ENCODE measurements around the gene CRYBG1. TPM values are rescaled to one million over a fixed set of nuclear protein-coding genes. Genes with fewer than 3 reads are reported as not detected.
A peak's percentile ranks its signal among the peaks of the same experiment; 100 is the strongest.

CRYBG1 gene
- total and polyA plus RNA-seq, 2 of the 13 experiments (the other 11 are each of a cell fraction or from before 2014, with no cell fraction given), result 10.1 to 21.9 TPM

DNA sequence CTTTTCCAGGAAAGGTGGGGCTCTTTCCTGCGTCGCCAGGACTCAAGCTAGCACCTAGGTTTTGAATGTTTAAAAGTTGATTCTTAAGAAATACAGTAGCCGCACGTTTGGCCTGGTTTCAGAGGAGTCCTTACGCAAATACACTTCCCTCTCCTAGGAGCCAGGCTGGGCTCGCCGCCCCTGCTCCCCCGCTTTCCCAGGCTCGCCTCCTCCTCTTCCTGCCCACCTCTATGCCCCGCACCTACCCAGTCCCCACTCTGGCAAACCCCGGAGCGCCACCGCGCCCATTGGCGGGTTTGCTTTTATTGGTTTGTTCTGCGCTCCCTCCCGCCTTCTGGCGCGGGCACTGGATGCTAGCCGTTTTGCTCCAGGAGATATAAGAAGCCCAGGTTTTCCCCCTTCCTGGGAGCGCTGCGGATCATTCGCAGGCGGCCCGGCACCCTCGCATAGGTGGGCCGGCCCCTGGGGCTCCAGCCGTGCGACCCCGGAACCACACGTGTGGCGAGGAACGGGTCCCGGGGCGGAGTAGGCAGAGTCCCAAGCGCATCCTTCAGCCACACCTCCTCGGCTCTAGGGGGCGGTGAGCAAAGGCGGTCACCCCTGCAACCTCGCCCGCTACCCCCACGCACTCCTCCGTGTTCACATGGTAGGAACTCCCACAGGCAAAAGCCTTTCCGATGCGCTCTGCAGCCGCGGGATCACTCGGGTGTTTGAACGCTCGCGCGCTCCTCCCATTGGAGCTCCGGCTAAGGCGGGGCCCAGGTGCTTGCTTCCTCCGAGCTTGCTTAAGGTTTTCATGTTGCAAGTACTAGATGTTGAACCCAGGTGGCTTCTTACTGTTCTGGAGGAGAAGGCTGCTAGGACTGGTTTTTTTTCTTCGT lies 149.8 kb downstream of the CRYBG1 start (continued):
- TF ChIP-seq, protein P1, sequence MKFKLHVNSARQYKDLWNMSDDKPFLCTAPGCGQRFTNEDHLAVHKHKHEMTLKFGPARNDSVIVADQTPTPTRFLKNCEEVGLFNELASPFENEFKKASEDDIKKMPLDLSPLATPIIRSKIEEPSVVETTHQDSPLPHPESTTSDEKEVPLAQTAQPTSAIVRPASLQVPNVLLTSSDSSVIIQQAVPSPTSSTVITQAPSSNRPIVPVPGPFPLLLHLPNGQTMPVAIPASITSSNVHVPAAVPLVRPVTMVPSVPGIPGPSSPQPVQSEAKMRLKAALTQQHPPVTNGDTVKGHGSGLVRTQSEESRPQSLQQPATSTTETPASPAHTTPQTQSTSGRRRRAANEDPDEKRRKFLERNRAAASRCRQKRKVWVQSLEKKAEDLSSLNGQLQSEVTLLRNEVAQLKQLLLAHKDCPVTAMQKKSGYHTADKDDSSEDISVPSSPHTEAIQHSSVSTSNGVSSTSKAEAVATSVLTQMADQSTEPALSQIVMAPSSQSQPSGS (CRISPR knock-in tag; IDR thresholded peaks at IDR 0.05), result no peak
- TF ChIP-seq CHD2 (IDR thresholded peaks at IDR 0.05; ENCODE audit: low read depth, low read length) (no peak), RBAK (CRISPR knock-in tag; IDR thresholded peaks at IDR 0.05) (no peak), ZFP36L2 (CRISPR knock-in tag; IDR thresholded peaks at IDR 0.05) (no peak), THAP11 (CRISPR knock-in tag; IDR thresholded peaks at IDR 0.05) (no peak), FOXP1 (IDR thresholded peaks at IDR 0.05) (no peak), FOXP1 (CRISPR knock-in tag; IDR thresholded peaks at IDR 0.05) (no peak), ZNF563 (CRISPR knock-in tag; IDR thresholded peaks at IDR 0.05) (no peak), ZNF775 (CRISPR knock-in tag; IDR thresholded peaks at IDR 0.05; ENCODE audit: borderline replicate concordance) (no peak), SMAD9 (CRISPR knock-in tag; IDR thresholded peaks at IDR 0.05) (no peak), ZNF263 (CRISPR knock-in tag; IDR thresholded peaks at IDR 0.05) (peak; percentile 66; the same call in 1 of the 2 replicates), MAZ (IDR thresholded peaks at IDR 0.05; ENCODE audit: borderline replicate concordance, low read depth, low read length) (no peak), MAZ (CRISPR knock-in tag; IDR thresholded peaks at IDR 0.05; ENCODE audit: low read depth) (no peak), GABPA (IDR thresholded peaks at IDR 0.05; ENCODE audit: low read depth, low read length) (no peak), GABPA (CRISPR knock-in tag; IDR thresholded peaks at IDR 0.05; ENCODE audit: low read depth) (no peak), ZNF558 (CRISPR knock-in tag; IDR thresholded peaks at IDR 0.05; ENCODE audit: borderline replicate concordance) (no peak), ZNF343 (CRISPR knock-in tag; IDR thresholded peaks at IDR 0.05) (no peak), KDM5A (IDR thresholded peaks at IDR 0.05; ENCODE audit: borderline replicate concordance, low read length) (no peak), ZNF451 (CRISPR knock-in tag; IDR thresholded peaks at IDR 0.05) (no peak), KAT2B (IDR thresholded peaks at IDR 0.05; ENCODE audit: borderline replicate concordance, low read depth, low read length) (no peak), MTF2 (CRISPR knock-in tag; IDR thresholded peaks at IDR 0.05; ENCODE audit: borderline replicate concordance) (no peak; the same call in 1 of the 2 replicates), ZNF3 (CRISPR knock-in tag; IDR thresholded peaks at IDR 0.05) (no peak)
- TF ChIP-seq, protein P2, sequence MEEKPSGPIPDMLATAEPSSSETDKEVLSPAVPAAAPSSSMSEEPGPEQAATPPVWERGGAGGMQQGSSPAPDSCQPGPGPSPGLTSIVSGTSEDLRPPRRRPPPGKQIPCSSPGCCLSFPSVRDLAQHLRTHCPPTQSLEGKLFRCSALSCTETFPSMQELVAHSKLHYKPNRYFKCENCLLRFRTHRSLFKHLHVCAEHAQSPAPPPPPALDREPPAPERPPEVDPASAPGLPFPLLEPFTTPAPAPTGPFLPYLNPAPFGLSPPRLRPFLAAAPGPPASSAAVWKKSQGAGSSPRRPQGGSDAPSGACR (CRISPR knock-in tag; IDR thresholded peaks at IDR 0.05), result no peak
- TF ChIP-seq, protein P3, sequence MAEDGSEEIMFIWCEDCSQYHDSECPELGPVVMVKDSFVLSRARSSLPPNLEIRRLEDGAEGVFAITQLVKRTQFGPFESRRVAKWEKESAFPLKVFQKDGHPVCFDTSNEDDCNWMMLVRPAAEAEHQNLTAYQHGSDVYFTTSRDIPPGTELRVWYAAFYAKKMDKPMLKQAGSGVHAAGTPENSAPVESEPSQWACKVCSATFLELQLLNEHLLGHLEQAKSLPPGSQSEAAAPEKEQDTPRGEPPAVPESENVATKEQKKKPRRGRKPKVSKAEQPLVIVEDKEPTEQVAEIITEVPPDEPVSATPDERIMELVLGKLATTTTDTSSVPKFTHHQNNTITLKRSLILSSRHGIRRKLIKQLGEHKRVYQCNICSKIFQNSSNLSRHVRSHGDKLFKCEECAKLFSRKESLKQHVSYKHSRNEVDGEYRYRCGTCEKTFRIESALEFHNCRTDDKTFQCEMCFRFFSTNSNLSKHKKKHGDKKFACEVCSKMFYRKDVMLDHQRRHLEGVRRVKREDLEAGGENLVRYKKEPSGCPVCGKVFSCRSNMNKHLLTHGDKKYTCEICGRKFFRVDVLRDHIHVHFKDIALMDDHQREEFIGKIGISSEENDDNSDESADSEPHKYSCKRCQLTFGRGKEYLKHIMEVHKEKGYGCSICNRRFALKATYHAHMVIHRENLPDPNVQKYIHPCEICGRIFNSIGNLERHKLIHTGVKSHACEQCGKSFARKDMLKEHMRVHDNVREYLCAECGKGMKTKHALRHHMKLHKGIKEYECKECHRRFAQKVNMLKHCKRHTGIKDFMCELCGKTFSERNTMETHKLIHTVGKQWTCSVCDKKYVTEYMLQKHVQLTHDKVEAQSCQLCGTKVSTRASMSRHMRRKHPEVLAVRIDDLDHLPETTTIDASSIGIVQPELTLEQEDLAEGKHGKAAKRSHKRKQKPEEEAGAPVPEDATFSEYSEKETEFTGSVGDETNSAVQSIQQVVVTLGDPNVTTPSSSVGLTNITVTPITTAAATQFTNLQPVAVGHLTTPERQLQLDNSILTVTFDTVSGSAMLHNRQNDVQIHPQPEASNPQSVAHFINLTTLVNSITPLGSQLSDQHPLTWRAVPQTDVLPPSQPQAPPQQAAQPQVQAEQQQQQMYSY (CRISPR knock-in tag; IDR thresholded peaks at IDR 0.05), result no peak
- TF ChIP-seq, protein P4, sequence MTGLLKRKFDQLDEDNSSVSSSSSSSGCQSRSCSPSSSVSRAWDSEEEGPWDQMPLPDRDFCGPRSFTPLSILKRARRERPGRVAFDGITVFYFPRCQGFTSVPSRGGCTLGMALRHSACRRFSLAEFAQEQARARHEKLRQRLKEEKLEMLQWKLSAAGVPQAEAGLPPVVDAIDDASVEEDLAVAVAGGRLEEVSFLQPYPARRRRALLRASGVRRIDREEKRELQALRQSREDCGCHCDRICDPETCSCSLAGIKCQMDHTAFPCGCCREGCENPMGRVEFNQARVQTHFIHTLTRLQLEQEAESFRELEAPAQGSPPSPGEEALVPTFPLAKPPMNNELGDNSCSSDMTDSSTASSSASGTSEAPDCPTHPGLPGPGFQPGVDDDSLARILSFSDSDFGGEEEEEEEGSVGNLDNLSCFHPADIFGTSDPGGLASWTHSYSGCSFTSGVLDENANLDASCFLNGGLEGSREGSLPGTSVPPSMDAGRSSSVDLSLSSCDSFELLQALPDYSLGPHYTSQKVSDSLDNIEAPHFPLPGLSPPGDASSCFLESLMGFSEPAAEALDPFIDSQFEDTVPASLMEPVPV (CRISPR knock-in tag; IDR thresholded peaks at IDR 0.05), result no peak; the same call in 1 of the 2 replicates
